ENCODE data around the gene FIBP.

FIBP gene

GRCh38 chr11:65888163-65888814 lies at the start of gene FIBP:
Gene FIBP, minus strand, starts transcription at chr11:65888471. Its CDS starts 53 bp downstream, at chr11:65888418.
- peak; percentile 94 for DNase-seq (ENCODE audit: low read depth)

- no peak for DNase-seq (ENCODE audit: low read depth)
These were observed 49.5 kb upstream of the FIBP start for GRCh38 chr11:65937766-65938165.

- DNase-seq (ENCODE audit: low read depth): no peak
These were observed 45.7 kb upstream of the FIBP start for GRCh38 chr11:65934014-65934413.

- DNase-seq (ENCODE audit: low read depth): no peak
These were observed 44.3 kb upstream of the FIBP start for GRCh38 chr11:65932558-65932919.

- DNase-seq (ENCODE audit: low read depth): no peak
These were observed 43.7 kb upstream of the FIBP start for GRCh38 chr11:65931773-65932557.

GRCh38 chr11:65928667-65929066 lies 40.4 kb upstream of the FIBP start:
- DNase-seq (ENCODE audit: low read depth): no peak

GRCh38 chr11:65927904-65928397 lies 39.7 kb upstream of the FIBP start:
- peak; percentile 57 for DNase-seq (ENCODE audit: low read depth)

GRCh38 chr11:65925397-65925796 lies 37.1 kb upstream of the FIBP start:
- no peak for DNase-seq (ENCODE audit: low read depth)

GRCh38 chr11:65922565-65922964 lies 34.3 kb upstream of the FIBP start:
- no peak for DNase-seq (ENCODE audit: low read depth)

GRCh38 chr11:65921876-65922275 lies 33.6 kb upstream of the FIBP start:
- no peak for DNase-seq (ENCODE audit: low read depth)

GRCh38 chr11:65921033-65921555 lies 32.8 kb upstream of the FIBP start:
- DNase-seq (ENCODE audit: low read depth): no peak

GRCh38 chr11:65920372-65920802 lies 32.1 kb upstream of the FIBP start:
- no peak for DNase-seq (ENCODE audit: low read depth)

- peak; percentile 57 for DNase-seq (ENCODE audit: low read depth)
These were observed 31.5 kb upstream of the FIBP start for GRCh38 chr11:65919573-65920371.

- peak; percentile 99 for DNase-seq (ENCODE audit: low read depth)
These were observed 30.9 kb upstream of the FIBP start, which contains the start of gene DRAP1 for GRCh38 chr11:65919141-65919572. Gene DRAP1, plus strand, starts transcription at chr11:65919426. Its CDS starts 76 bp downstream, at chr11:65919502.

- no peak for DNase-seq (ENCODE audit: low read depth)
These were observed 30.2 kb upstream of the FIBP start, which contains the start of gene C11orf68 for GRCh38 chr11:65918211-65919140. Gene C11orf68, minus strand, starts transcription at chr11:65919062. Its CDS starts 31 bp downstream, at chr11:65919031.

- no peak for DNase-seq (ENCODE audit: low read depth)
These were observed 29.4 kb upstream of the FIBP start for GRCh38 chr11:65917434-65918210.

GRCh38 chr11:65917077-65917433 lies 28.8 kb upstream of the FIBP start:
- DNase-seq (ENCODE audit: low read depth): no peak

GRCh38 chr11:65916391-65916790 lies 28.1 kb upstream of the FIBP start:
- no peak for DNase-seq (ENCODE audit: low read depth)

GRCh38 chr11:65915821-65916251 lies 27.6 kb upstream of the FIBP start:
- no peak for DNase-seq (ENCODE audit: low read depth)

Data from activated T-helper 9 cell treated with anti-CD3 and anti-CD28 coated beads, Interleukin-2, amount 50 U/mL, for 16 hours (primary cell).